PC-3 (cell line): ENCODE results near the gene LYVE1.

Experiments used
- CTCF ChIP-seq: fragments of 300-600 bp; sonication (generic); conservative IDR thresholded peaks from 2 replicates; pipeline ENCODE4 v1.5.1; 2017; ENCODE audit warnings: antibody characterized with exemption, low read depth, mild to moderate bottlenecking, low read length
- EZH2 ChIP-seq: fragments of 300-600 bp; sonication (generic); IDR thresholded peaks from one replicate; pipeline ENCODE4 v1.6.1; 2017; ENCODE audit warnings: antibody characterized with exemption, mild to moderate bottlenecking, low read length; ENCODE audit not compliant: unreplicated experiment
- EZH2phosphoT487 ChIP-seq: fragments of 300-600 bp; sonication (generic); IDR thresholded peaks from 2 replicates; pipeline ENCODE4 v1.6.1; 2018; ENCODE audit warnings: mild to moderate bottlenecking, antibody characterized with exemption, low read length, borderline replicate concordance

GRCh38 chr11:10550503-10551289, 17.8 kb downstream of the LYVE1 start:
- TF ChIP-seq EZH2phosphoT487 (no peak), CTCF (no peak), EZH2 (no peak)
